Retinal pigment epithelial cell (primary cell): ENCODE results near the gene DAPK1.

Experiments
- DNase-seq: peaks from one replicate; pipeline ENCODE4 v3.0.0-alpha.2; 2010; ENCODE audit warnings: low read depth
- H3K4me3 ChIP-seq: 2 replicates; pipeline ENCODE4 v1.5.1; 2011; ENCODE audit warnings: mild to moderate bottlenecking, low read length, control low read depth, moderate library complexity
- TF ChIP-seq, protein P1 (sequence below): conservative IDR thresholded peaks from 2 replicates; pipeline ENCODE4 v1.5.1; 2011; ENCODE audit warnings: low read depth, low read length, control low read depth, inconsistent platforms

DAPK1 gene

DNA sequence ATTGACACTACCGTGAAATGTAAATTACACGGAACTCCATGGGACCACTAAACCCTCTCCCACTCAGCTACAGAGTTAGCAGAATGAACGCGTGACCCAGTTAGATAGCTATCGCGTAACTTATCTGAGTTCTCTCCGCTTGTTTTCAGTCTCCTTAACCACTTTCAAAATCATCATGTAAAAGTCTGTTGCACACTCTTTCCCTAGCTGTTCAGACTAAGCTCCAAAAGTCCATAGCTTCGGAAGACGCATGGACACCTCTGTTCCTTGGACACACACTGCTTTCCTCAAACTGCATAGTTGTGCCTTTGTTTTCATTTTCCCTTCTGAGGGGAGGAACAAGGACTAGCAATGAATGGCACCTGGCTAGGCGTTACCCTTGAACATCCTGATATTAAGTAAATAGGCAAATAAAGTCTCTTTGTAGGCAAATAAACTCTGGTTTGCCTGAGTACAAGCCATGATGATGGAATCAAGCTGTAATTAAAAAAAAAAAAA is 83.3 kb downstream of the DAPK1 start:
- TF ChIP-seq, protein P1, sequence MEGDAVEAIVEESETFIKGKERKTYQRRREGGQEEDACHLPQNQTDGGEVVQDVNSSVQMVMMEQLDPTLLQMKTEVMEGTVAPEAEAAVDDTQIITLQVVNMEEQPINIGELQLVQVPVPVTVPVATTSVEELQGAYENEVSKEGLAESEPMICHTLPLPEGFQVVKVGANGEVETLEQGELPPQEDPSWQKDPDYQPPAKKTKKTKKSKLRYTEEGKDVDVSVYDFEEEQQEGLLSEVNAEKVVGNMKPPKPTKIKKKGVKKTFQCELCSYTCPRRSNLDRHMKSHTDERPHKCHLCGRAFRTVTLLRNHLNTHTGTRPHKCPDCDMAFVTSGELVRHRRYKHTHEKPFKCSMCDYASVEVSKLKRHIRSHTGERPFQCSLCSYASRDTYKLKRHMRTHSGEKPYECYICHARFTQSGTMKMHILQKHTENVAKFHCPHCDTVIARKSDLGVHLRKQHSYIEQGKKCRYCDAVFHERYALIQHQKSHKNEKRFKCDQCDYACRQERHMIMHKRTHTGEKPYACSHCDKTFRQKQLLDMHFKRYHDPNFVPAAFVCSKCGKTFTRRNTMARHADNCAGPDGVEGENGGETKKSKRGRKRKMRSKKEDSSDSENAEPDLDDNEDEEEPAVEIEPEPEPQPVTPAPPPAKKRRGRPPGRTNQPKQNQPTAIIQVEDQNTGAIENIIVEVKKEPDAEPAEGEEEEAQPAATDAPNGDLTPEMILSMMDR = no peak
- DNase-seq = no peak
- H3K4me3 ChIP-seq = no peak overlapping the region

DNA sequence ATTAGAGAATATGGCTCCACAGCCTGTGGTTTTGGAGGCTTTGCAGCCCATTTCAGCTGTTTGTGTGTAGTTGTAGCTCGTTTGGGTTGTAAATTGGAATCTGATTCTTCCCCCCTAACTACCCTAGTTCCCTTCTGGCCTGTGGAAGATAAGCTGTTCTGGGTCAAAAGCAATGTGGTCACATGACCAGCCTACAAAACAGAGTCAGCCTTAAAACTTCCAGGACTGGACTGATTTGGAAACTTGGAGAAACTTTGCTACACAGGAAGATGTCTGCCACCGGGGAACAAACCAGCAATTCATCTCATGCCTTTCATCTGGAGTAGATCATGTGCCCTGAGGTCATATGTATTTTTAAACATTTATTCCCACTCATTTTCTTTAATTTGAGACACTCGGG is 83.8 kb downstream of the DAPK1 start:
- DNase-seq = peak; percentile 79

DNA sequence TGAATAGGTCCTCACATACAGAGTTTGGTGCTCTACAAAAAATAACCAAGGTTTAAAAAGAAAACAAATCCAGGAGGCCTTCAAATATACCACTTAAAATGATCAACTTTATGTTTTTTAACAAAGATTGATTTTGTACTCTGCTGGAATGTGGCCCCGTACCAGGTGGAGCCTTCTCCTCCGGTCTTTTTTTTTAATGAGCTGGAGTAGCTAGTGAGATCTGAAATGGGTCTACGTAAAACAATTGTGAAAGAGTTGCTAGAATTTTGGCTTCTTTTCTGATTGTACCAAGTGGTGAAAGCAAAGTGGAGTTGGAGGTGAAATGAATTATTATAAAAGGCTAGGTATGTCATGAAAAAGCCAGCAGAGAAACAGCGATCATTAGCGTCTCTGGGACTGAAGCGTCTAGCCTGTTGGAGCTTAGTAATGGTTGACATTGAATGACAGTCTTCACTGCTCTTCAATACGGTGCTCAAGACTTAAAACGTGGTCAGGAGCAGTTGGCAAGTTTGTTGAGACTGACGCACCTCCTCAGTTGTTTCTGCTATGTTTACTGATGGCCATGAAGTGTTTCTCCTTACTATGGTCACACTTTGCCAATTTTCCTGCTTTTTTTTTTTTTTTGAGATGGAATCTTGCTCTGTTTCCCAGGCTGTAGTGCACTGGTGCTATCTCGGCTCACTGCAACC is 84.4 kb downstream of the DAPK1 start:
- no peak for DNase-seq
- TF ChIP-seq, protein P1 = no peak
- no peak overlapping the region for H3K4me3 ChIP-seq

More for the DNA sequence above, 83.8 kb downstream of the DAPK1 start:
- TF ChIP-seq, protein P1 = no peak
- H3K4me3 ChIP-seq = no peak overlapping the region

DNA sequence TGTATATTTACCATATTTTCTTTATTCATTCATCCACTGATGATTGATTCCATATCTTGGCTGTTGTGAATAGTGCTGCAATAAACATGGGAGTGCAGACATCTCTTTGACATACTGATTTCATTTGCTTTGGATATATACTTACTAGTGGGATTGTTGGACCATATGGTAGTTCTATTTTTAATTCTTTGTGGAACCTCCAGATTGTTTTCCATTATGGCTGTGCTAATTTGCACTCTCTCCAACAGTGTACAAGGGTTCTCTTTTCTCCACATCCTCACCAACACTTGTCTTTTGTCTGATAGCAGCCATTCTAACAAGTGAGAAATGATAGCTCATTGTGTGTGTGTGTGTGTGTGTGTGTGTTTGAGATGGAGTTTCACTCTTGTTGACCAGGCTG is 86.7 kb downstream of the DAPK1 start:
- TF ChIP-seq, protein P1 = no peak
- no peak overlapping the region for H3K4me3 ChIP-seq
- DNase-seq = no peak

DNA sequence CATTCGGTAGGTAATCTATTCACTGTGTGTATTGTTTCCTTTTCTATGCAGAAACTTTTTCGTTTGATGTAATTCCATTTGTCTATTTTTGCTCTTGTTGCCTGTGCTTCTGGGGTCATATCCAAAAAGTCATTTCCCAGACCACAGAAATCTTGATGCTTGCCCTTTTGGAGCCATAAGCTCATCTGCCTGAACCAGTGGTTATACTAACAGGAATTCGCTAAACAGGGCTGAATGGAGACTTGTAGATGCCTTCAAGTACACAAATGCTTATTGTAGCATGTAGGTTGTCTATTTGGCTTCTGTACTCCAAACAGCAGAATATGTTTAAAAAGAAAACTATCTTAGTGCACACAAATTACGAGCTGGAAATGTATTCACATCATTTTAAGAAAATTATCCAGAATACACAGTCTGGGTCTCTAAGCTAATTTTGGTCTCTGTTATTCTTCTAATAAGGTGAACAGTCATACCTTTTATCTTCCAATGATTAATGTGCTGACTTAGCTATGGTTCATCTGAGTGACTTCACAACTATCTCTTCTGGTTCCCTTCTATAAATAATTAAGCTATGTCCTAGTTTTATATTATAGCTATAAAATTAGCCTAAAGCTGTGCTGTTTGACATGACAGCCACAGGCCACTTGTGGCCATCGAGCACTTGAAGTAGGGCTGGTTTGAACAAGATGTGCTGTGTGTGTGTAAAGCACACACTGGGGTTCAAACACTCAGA is 87.6 kb downstream of the DAPK1 start:
- DNase-seq = no peak
- TF ChIP-seq, protein P1 = no peak
- H3K4me3 ChIP-seq = no peak overlapping the region

DNA sequence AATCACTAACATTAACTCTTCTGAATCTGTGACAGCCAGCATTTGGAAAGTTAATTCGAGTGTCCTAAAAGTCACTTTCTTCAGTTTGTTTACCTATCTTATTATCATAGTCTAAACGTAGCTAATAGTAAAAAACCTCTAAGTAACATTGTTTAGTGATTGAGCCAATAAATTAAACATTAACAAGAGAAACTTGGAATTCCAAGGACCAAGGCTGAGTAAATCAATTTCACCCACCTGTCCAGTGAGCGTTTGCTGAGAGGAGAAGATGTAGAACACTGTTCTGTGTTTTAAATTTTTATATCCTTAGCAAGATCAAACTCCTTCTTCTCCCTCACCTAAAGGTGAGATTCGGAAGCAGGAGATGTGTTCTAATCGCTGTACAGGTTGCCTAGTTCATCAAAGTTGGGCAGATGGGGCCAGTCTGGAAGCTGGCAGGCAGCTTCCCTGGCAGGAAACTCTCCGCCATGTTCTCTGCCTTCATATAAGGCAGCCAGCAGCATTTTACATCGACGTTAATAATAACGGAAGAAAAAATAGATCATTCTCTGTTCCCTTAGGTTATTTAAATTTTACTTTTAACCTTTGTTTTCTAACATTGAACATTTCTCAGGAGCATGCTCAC is 89.2 kb downstream of the DAPK1 start:
- TF ChIP-seq, protein P1 = no peak
- no peak overlapping the region for H3K4me3 ChIP-seq
- no peak for DNase-seq
